GM23248 (cell line): ENCODE data around the gene NCAM1.

ENCODE experiments used
- EZH2 ChIP-seq: fragments of 200-600 bp; sonication (generic); IDR thresholded peaks from 2 replicates; pipeline ENCODE4 v1.6.1; 2018; ENCODE audit warnings: antibody characterized with exemption, mild to moderate bottlenecking; ENCODE audit not compliant: insufficient read depth, poor library complexity, severe bottlenecking
- EZH2phosphoT487 ChIP-seq: fragments of 200-600 bp; sonication (generic); IDR thresholded peaks from 2 replicates; pipeline ENCODE4 v1.6.1; 2018; ENCODE audit warnings: antibody characterized with exemption, moderate library complexity, mild to moderate bottlenecking, low read depth; ENCODE audit not compliant: insufficient read depth

DNA sequence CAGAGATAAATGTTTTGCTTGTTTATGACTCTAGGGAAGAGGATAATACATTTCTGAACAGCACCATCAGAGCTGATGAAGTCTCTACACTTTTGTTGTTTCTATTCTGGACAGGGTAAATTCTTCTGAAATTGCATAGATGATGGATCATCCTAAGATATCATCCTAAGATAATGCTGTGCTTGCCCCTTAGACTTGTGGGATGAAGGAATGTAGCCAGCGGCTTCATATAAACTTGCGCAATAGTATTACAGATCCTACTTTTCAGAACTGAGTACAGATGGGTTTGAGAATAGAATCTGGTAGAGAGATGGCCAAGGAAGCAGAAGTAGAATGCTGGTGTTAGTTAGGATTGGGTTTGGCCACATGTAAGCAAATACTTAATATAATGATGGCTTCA is 61.0 kb downstream of the NCAM1 start:
- TF ChIP-seq EZH2 (no peak), EZH2phosphoT487 (no peak)
